Erythroblast (primary cell): Measurements from ENCODE around the gene PCDH19.

ENCODE experiments used
- GATA1 ChIP-seq: IDR thresholded peaks from 2 replicates; pipeline ENCODE4 v1.6.1; 2011; ENCODE audit warnings: low read depth, mild to moderate bottlenecking, control low read depth, low read length, moderate library complexity
- POLR2A ChIP-seq: IDR thresholded peaks from 2 replicates; pipeline ENCODE4 v1.6.1; 2011; ENCODE audit warnings: mild to moderate bottlenecking, low read length

DNA sequence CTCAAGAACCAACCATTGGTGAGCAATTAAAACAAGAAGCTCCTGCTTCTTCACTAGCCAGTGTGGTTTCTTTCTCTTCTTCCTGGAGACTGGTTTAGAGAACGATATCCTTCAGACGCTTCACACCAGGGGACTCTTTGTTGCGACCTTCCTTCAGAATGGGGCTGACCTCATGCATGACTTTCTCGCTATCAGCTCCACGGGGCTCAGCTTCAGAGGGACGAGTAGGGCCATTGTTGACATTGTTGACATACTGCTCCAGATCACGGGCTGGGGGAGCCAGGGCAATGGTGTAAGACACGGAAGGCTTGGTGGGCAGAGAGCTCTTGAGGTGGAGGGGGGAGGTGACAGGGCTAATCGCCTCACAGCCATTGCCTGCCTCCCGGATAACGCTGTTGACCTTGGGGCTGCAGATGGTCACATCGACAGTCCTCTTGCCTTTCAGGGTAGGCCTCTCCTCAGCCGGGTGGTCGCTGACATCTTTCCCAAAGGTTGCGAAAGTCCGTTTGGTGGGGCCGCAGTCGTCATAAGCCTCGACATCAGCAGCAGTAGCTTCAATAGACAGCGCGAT is 113.8 kb downstream of the PCDH19 start:
- TF ChIP-seq POLR2A, result no peak
- no peak for TF ChIP-seq GATA1
